ENCODE measurements around the gene CSPG5.

CSPG5 gene

GRCh38 chr3:47536221-47536891 is 42.3 kb downstream of the CSPG5 start:
- no peak overlapping the region for H3K4me3 ChIP-seq (ENCODE audit: control insufficient read depth, low read depth, low read length)
- TF ChIP-seq CTCF (IDR thresholded peaks at IDR 0.05; ENCODE audit: control insufficient read depth, insufficient read depth, low read depth, low read length, missing control alignments): no peak
- no peak for DNase-seq (ENCODE audit: low read depth)

DNA sequence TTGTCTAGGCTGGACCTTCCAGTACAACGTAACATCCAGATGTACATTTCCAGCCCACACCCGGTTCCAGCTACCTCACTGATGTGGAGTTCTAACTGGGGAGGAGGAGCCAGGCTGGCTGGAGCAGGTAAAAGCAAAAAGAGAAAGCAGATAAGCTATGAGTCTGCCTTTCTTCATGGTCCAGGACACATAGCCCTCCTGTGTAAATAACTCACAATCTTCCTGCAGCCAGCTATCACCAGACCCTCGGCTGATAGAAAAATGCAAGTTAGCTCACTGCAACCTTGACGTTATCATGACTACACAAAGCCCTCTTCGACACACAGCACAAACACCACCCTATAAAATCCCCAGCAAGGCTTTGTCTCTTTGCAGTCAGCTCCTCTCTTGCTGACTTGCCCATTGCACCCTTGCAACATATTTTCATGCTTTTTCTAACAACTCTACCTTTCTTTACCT is 44.6 kb downstream of the CSPG5 start:
- DNase-seq (ENCODE audit: low read depth): no peak
- no peak for TF ChIP-seq CTCF (IDR thresholded peaks at IDR 0.05; ENCODE audit: control insufficient read depth, insufficient read depth, low read depth, low read length, missing control alignments)
- no peak overlapping the region for H3K4me3 ChIP-seq (ENCODE audit: control insufficient read depth, low read depth, low read length)

- TF ChIP-seq CTCF (IDR thresholded peaks at IDR 0.05; ENCODE audit: control insufficient read depth, insufficient read depth, low read depth, low read length, missing control alignments): no peak
- H3K4me3 ChIP-seq (ENCODE audit: control insufficient read depth, low read depth, low read length): no peak overlapping the region
Observed at GRCh38 chr3:47533481-47533880, 45.2 kb downstream of the CSPG5 start.

GRCh38 chr3:47527952-47528725 is 50.5 kb downstream of the CSPG5 start:
- DNase-seq (ENCODE audit: low read depth): no peak
- no peak for TF ChIP-seq CTCF (IDR thresholded peaks at IDR 0.05; ENCODE audit: control insufficient read depth, insufficient read depth, low read depth, low read length, missing control alignments)
- no peak overlapping the region for H3K4me3 ChIP-seq (ENCODE audit: control insufficient read depth, low read depth, low read length)

More at GRCh38 chr3:47533481-47533880, 45.2 kb downstream of the CSPG5 start:
- no peak for DNase-seq (ENCODE audit: low read depth)

DNA sequence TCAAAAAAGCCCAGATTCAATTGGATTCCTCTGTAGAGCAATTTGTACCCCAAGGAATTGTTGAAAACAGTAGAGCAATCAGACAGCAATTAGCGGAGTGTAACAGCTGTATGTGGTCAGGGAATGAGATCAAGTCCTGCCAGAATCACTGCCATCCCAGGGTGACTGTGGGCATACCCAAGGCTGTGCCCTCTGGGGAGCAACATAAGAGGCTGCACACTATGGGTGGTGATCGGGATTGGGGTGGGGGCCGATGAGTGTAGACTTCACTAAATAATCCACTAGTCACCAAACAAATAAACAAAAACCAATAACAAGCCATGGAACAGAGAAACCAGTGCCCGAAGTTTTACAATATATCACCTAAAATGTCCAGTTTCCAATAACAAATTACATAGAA is 53.0 kb downstream of the CSPG5 start:
- DNase-seq (ENCODE audit: low read depth): no peak
- H3K4me3 ChIP-seq (ENCODE audit: control insufficient read depth, low read depth, low read length): no peak overlapping the region
- TF ChIP-seq CTCF (IDR thresholded peaks at IDR 0.05; ENCODE audit: control insufficient read depth, insufficient read depth, low read depth, low read length, missing control alignments): no peak

- no peak overlapping the region for H3K4me3 ChIP-seq (ENCODE audit: control insufficient read depth, low read depth, low read length)
- no peak for DNase-seq (ENCODE audit: low read depth)
- no peak for TF ChIP-seq CTCF (IDR thresholded peaks at IDR 0.05; ENCODE audit: control insufficient read depth, insufficient read depth, low read depth, low read length, missing control alignments)
Observed at GRCh38 chr3:47523310-47524073, 55.2 kb downstream of the CSPG5 start.

All from AG09309 (cell line).